K562 (cell line): Measurements from ENCODE around the gene NKIRAS1. TPM values are rescaled to one million over a fixed set of nuclear protein-coding genes. Genes with fewer than 3 reads are reported as not detected.

Experiments used
- CREB3 ChIP-seq: fragments of 450-650 bp; conservative IDR thresholded peaks from 2 replicates; pipeline ENCODE4 v1.6.1; 2016; ENCODE audit warnings: missing genetic modification characterization, low read depth, mild to moderate bottlenecking, missing compliant biosample characterization, moderate library complexity
- DEAF1 ChIP-seq: fragments of 450-650 bp; formaldehyde crosslinking; IDR thresholded peaks from 2 replicates; pipeline ENCODE4 v1.4.0; 2020; ENCODE audit warnings: mild to moderate bottlenecking, moderate library complexity
- ELF2 ChIP-seq: fragments of 250-450 bp; sonication (Bioruptor Pico); IDR thresholded peaks from 2 replicates; pipeline ENCODE4 v1.5.0; 2021; ENCODE audit warnings: mild to moderate bottlenecking
- FOXK2 ChIP-seq, 2 experiments: fragments of 450-650 bp; IDR thresholded peaks in 1 of 2; conservative IDR thresholded peaks in 1 of 2; 2 replicates each; pipeline ENCODE4 v1.6.1; 2016; ENCODE audit warnings: low read depth in 2 of 2, mild to moderate bottlenecking in 1 of 2
- MAFK ChIP-seq: IDR thresholded peaks from 2 replicates; pipeline ENCODE4 v1.6.1; 2011; ENCODE audit warnings: low read length, improper control_type of control experiment
- NEUROD1 ChIP-seq: fragments of 150-350 bp; IDR thresholded peaks from 2 replicates; pipeline ENCODE4 v1.6.1; 2014; ENCODE audit warnings: borderline replicate concordance, low read length, low read depth; ENCODE audit not compliant: partially characterized antibody
- SRSF9 ChIP-seq: fragments of 200-400 bp; formaldehyde crosslinking; IDR thresholded peaks from 2 replicates; pipeline ENCODE4 v1.6.1; 2017; ENCODE audit warnings: low read depth, low read length, borderline replicate concordance
- TFAM ChIP-seq: fragments of 250-450 bp; sonication (Bioruptor Pico); conservative IDR thresholded peaks from 2 replicates; pipeline ENCODE4 v1.5.0; 2021; ENCODE audit warnings: mild to moderate bottlenecking, moderate library complexity
- THAP7 ChIP-seq: fragments of 250-450 bp; sonication (Bioruptor Pico); IDR thresholded peaks from 2 replicates; pipeline ENCODE4 v1.5.0; 2021
- TRIM28 ChIP-seq: fragments of 450-650 bp; IDR thresholded peaks from 2 replicates; pipeline ENCODE4 v1.6.1; 2017
- ZBTB34 ChIP-seq: fragments of 250-450 bp; sonication (Bioruptor Pico); IDR thresholded peaks from 2 replicates; pipeline ENCODE4 v1.8.0; 2021; ENCODE audit warnings: mild to moderate bottlenecking, moderate library complexity
- ZFP91 ChIP-seq: sonication (generic); formaldehyde crosslinking; IDR thresholded peaks from 2 replicates; pipeline ENCODE4 v1.8.0; 2022; ENCODE audit warnings: mild to moderate bottlenecking, missing genetic modification reagents
- ZFX ChIP-seq: sonication (generic); formaldehyde crosslinking; IDR thresholded peaks from 2 replicates; pipeline ENCODE4 v1.8.0; 2022; ENCODE audit warnings: mild to moderate bottlenecking, missing genetic modification reagents, moderate library complexity
- ZNF140 ChIP-seq: fragments of 250-450 bp; sonication (Bioruptor Pico); IDR thresholded peaks from 2 replicates; pipeline ENCODE4 v1.8.0; 2021; ENCODE audit warnings: moderate library complexity, mild to moderate bottlenecking, inconsistent platforms
- ZNF354B ChIP-seq: fragments of 250-450 bp; sonication (Bioruptor Pico); IDR thresholded peaks from 2 replicates; pipeline ENCODE4 v1.4.0; 2020
- ZNF764 ChIP-seq: fragments of 250-450 bp; sonication (Bioruptor Pico); IDR thresholded peaks from 2 replicates; pipeline ENCODE4 v1.4.0; 2020; ENCODE audit warnings: low read depth, mild to moderate bottlenecking, moderate library complexity
- ZNF77 ChIP-seq: fragments of 250-450 bp; sonication (Bioruptor Pico); IDR thresholded peaks from 2 replicates; pipeline ENCODE4 v1.5.0; 2020
- polyA plus RNA-seq, 8 experiments: library from polyadenylated mRNA; depleted of rRNA in 4 of 8; stranded (reverse) in 5 of 8; unstranded in 3 of 8; fragments of >200 nt; fragmentation: Nextera tagmentation in 2 of 8; fragmentation: Illumina TruSeq in 1 of 8; extraction: Ambion mirVana in 2 of 8; extraction: Trizol in 1 of 8; gene quantifications; 2 replicates each; pipeline versions ENCODE4 v1.2.1 to v1.2.3, GENCODE V29; 2011 to 2014; ENCODE audit warnings: inconsistent platforms in 1 of 8, missing spikeins in 1 of 8
- total RNA-seq, 7 experiments: library from RNA; depleted of rRNA in 6 of 7; stranded (reverse); fragments of >200 nt in 6 of 7; fragmentation: Illumina TruSeq in 2 of 7; extraction: Trizol in 2 of 7; gene quantifications; 2 replicates each; pipeline versions ENCODE4 v1.2.1 to v1.2.3, GENCODE V29; 2011 to 2021; ENCODE audit warnings: low replicate concordance in 1 of 7
- TF ChIP-seq, protein P1 (sequence below): sonication (generic); formaldehyde crosslinking; IDR thresholded peaks from 2 replicates; pipeline ENCODE4 v1.8.1; 2023; ENCODE audit warnings: mild to moderate bottlenecking, missing genetic modification reagents
- TF ChIP-seq, protein P2 (sequence below): fragments of 250-450 bp; sonication (Bioruptor Pico); IDR thresholded peaks from 2 replicates; pipeline ENCODE4 v1.5.0; 2020; ENCODE audit warnings: mild to moderate bottlenecking

Gene NKIRAS1
- total and polyA plus RNA-seq, 9 of the 15 experiments (the other 6 are each of a cell fraction or from before 2014, with no cell fraction given): 5.1 to 10.3 (median 6.3) TPM

- no peak for TF ChIP-seq TFAM
- no peak for TF ChIP-seq TRIM28
- no peak for TF ChIP-seq MAFK
- TF ChIP-seq ZNF140 (CRISPR knock-in tag): no peak
- TF ChIP-seq ZBTB34 (CRISPR knock-in tag): no peak
- peak in 1 of 2 experiments; percentile 41; a peak in 2 of 4 replicates for TF ChIP-seq FOXK2 (conservative IDR thresholded peaks at IDR 0.05 in 1 of 2, IDR thresholded peaks at IDR 0.05 in 1 of 2; ENCODE audit: low read depth in 2 of 2)
- TF ChIP-seq, protein P1, sequence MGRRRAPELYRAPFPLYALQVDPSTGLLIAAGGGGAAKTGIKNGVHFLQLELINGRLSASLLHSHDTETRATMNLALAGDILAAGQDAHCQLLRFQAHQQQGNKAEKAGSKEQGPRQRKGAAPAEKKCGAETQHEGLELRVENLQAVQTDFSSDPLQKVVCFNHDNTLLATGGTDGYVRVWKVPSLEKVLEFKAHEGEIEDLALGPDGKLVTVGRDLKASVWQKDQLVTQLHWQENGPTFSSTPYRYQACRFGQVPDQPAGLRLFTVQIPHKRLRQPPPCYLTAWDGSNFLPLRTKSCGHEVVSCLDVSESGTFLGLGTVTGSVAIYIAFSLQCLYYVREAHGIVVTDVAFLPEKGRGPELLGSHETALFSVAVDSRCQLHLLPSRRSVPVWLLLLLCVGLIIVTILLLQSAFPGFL (CRISPR knock-in tag): no peak
- TF ChIP-seq NEUROD1: no peak
- no peak for TF ChIP-seq THAP7
- no peak for TF ChIP-seq SRSF9
- no peak for TF ChIP-seq ZNF77
- TF ChIP-seq, protein P2, sequence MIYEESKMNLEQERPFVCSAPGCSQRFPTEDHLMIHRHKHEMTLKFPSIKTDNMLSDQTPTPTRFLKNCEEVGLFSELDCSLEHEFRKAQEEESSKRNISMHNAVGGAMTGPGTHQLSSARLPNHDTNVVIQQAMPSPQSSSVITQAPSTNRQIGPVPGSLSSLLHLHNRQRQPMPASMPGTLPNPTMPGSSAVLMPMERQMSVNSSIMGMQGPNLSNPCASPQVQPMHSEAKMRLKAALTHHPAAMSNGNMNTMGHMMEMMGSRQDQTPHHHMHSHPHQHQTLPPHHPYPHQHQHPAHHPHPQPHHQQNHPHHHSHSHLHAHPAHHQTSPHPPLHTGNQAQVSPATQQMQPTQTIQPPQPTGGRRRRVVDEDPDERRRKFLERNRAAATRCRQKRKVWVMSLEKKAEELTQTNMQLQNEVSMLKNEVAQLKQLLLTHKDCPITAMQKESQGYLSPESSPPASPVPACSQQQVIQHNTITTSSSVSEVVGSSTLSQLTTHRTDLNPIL (CRISPR knock-in tag): no peak
- no peak for TF ChIP-seq CREB3 (tag)
- TF ChIP-seq ZNF764 (CRISPR knock-in tag): no peak
- no peak for TF ChIP-seq DEAF1 (CRISPR knock-in tag)
- TF ChIP-seq ZFP91 (CRISPR knock-in tag): no peak
- TF ChIP-seq ELF2 (CRISPR knock-in tag): no peak
- no peak for TF ChIP-seq ZFX (CRISPR knock-in tag)
- TF ChIP-seq ZNF354B (CRISPR knock-in tag): no peak
Measured at GRCh38 chr3:23944861-23945662, 28.3 kb upstream of the NKIRAS1 start, which contains the start of gene NR1D2 (continued).
